GM12873 (cell line): ENCODE measurements around the gene DGKG.

Experiments
- TF ChIP-seq, protein P1 (sequence below): IDR thresholded peaks from 2 replicates; pipeline ENCODE4 v1.5.1; 2012; ENCODE audit warnings: low read depth, mild to moderate bottlenecking, moderate library complexity, low read length, control low read depth; ENCODE audit not compliant: insufficient read depth; ENCODE audit errors: missing control alignments

DGKG gene

DNA sequence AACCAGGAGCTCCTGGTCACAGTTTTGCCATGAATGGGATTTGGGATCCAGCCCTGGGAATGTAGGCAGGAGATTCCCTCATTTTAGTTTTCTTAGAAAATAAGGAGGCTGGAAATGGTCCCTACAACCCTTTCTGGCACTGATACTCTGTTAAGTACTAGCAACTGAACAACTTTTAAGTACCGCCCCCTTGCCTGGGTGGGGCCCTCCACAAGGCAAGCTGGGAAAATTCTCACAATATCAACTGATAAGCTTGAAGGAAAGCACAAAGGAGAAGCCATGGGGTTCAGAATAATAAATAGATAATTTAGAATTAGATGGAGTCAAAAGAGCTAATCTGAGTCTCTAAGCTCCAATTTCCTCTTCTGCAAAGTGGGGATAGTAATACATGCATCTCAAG is 4.2 kb upstream of the DGKG start:
- TF ChIP-seq, protein P1, sequence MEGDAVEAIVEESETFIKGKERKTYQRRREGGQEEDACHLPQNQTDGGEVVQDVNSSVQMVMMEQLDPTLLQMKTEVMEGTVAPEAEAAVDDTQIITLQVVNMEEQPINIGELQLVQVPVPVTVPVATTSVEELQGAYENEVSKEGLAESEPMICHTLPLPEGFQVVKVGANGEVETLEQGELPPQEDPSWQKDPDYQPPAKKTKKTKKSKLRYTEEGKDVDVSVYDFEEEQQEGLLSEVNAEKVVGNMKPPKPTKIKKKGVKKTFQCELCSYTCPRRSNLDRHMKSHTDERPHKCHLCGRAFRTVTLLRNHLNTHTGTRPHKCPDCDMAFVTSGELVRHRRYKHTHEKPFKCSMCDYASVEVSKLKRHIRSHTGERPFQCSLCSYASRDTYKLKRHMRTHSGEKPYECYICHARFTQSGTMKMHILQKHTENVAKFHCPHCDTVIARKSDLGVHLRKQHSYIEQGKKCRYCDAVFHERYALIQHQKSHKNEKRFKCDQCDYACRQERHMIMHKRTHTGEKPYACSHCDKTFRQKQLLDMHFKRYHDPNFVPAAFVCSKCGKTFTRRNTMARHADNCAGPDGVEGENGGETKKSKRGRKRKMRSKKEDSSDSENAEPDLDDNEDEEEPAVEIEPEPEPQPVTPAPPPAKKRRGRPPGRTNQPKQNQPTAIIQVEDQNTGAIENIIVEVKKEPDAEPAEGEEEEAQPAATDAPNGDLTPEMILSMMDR = no peak

DNA sequence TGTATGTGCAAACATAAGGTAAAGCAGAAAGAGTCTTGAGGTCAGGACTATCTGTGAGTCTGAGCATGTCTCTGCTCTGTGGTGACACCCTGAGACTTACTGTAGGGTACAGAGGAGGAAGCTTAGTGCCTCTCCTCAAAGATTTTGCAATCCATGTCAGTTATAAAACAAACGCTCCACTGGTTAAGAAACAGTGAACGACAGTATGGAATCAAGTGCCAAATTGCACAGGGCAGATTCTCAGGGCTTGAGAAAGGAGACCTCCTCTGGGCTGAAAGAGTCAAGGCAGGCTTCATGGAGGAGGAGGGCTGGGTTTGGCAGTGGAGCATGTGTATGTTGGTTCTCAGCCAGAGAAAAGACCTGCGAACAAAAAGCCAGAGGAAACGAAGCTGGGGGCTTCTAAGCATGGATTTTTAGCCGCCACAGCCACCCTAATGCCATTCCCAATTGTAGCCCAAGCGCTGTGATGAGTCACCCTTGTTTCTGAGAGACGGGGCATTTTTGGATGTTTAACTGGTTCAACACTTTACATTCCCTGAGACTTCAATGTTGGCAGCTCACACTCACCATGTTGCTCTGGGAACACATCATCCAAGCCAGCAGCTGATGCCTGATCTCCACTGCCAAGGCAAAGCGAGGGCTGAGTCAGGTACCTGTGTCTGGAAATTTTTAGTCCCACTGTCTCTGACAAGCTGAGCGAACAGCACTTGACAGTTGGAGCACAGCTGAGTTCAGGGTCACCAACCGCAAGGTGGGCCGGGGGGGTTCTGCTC is 3.4 kb upstream of the DGKG start:
- TF ChIP-seq, protein P1 = no peak

DNA sequence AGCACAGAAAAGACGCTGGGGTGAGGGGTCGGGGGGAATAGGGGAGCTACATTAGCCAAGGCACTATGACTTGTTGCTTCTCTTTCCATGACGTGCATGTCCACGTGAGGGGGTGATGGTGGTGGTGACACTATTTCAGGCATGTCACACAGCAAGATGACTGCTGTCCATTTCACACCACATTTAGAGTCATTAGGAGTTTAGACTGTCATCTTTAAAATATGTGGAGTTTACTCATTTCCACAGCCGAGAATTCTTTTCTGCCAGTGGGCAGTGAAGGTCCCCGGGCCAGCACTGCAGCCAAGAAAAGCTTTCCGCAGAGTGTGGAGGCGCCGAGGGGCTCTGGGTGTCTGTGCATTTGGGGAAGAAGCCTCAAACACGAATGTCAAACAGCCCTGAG is 954 bp upstream of the DGKG start:
- TF ChIP-seq, protein P1 = no peak

DNA sequence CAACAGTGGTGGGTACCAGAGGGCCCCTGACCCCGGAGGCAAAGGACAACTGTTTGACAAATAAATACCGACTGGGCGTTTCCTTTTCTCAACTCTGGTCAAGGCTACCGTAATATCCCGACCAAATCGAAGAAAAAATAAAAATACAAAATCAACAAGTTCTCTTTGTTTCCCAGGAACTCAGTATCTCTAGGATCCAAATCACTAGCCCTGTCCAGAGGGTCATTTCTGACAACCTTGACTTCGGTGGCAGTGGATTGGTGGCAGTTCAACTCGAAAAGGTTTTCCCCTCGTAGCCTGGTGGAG is 456 bp upstream of the DGKG start:
- TF ChIP-seq, protein P1 = no peak

DNA sequence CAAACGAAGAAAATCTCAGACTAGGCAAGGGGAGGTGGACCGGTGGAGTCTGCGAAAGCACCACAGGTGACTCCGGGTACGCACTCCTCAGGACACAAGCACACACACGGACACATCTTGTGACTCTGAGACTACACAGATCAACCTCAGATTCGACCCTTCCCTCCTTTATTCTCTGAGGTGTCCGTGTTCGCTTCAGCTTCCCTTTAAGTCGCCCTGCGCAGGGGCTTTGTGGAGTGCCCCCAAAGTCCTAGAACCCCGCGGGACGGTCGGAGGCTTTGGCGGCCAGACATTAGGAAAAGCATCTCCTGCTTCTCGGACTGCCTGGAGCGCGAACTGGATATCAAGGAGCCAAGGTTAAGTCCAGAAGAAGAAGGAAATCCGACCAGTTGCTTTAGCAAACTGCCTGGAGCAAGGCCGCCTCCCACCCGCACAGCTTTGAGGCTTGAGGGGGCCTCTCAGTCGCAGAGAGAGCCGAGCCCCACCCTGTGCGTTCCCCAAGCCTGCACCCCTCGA is 730 bp downstream of the DGKG start:
- TF ChIP-seq, protein P1 = no peak

DNA sequence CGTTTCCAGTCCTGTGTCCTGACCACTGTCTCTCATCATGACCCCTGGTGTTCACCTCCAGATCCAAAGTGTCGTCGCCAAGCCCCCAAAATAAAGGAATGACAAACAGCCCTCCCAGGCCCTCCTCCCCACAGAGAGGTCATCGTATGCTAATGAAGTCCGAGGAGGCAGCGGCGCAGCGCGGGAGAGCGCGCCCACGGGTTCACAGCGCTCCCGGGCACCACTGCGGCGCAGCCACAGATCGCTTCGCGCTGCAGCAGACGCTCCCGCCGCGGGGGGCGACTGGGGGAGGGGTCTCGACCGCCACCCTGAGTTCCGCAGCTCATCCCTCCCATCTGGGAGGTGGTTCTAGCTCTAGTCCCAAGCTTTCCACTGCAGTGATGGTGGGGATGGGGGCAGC is 1.3 kb downstream of the DGKG start:
- TF ChIP-seq, protein P1 = no peak

DNA sequence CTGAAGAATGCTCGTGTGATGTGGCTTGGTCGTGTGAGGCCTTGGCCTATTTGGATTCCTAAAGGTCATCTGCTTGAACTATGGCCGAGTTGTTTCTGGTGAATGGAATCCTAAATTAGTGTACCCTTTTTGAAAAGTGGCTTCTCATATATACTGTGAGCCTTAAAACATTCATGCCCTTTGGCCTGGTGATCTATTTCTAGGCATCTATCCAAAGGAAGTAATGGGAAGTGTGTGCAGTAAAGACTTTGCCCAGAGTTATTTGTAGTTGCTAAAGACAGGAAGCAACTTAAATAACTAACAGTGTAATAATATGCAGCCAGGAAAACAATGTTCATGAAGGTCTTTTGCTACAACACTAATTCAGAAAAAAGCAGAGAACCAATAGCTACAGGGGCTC is 3.0 kb downstream of the DGKG start:
- TF ChIP-seq, protein P1 = no peak
